Neuronal stem cell (in vitro differentiated cells): ENCODE measurements around the gene MBTD1.
"Not testable (repeated sequence)": the region's sequence is repeated elsewhere in the genome, so short reads cannot be mapped to it uniquely, and the experiment has no call there.

Experiments
- DNase-seq: peaks from one replicate; pipeline ENCODE4 v3.0.0-alpha.2; 2013; ENCODE audit warnings: low spot score
- H2AFZ ChIP-seq: one replicate; pipeline ENCODE4 v1.6.1; 2013; ENCODE audit warnings: mild to moderate bottlenecking, low read length, inconsistent platforms
- H2AK5ac ChIP-seq: 2 replicates; pipeline ENCODE4 v1.6.1; 2013; ENCODE audit warnings: low read depth, mild to moderate bottlenecking, inconsistent platforms, low read length, moderate library complexity, mixed read lengths
- H2BK120ac ChIP-seq: 2 replicates; pipeline ENCODE4 v1.6.1; 2013; ENCODE audit warnings: low read depth, mild to moderate bottlenecking, inconsistent platforms, low read length, moderate library complexity, mixed read lengths
- H2BK12ac ChIP-seq: one replicate; pipeline ENCODE4 v1.6.1; 2013; ENCODE audit warnings: low read length, inconsistent platforms
- H2BK15ac ChIP-seq: 2 replicates; pipeline ENCODE4 v1.6.1; 2013; ENCODE audit warnings: mild to moderate bottlenecking, low read length, inconsistent platforms, mixed read lengths
- H2BK5ac ChIP-seq: one replicate; pipeline ENCODE4 v1.6.1; 2013; ENCODE audit warnings: inconsistent platforms, mild to moderate bottlenecking, low read length, moderate library complexity
- H3K14ac ChIP-seq: one replicate; pipeline ENCODE4 v1.6.1; 2013; ENCODE audit warnings: low read length, inconsistent platforms
- H3K18ac ChIP-seq: 2 replicates; pipeline ENCODE4 v1.6.1; 2013; ENCODE audit warnings: low read length, inconsistent platforms
- H3K23ac ChIP-seq: 2 replicates; pipeline ENCODE4 v1.6.1; 2013; ENCODE audit warnings: low read depth, mild to moderate bottlenecking, mixed read lengths, low read length, inconsistent platforms; ENCODE audit not compliant: poor library complexity
- H3K27ac ChIP-seq: replicated peaks from 3 replicates; pipeline ENCODE4 v1.5.1; 2013; ENCODE audit warnings: low read length, inconsistent platforms
- H3K27me3 ChIP-seq, 3 experiments: 2 replicates each; pipeline ENCODE4 v1.6.1; 2013; ENCODE audit warnings: low read length in 3 of 3, mild to moderate bottlenecking in 2 of 3, inconsistent platforms in 1 of 3, low read depth in 1 of 3, mixed read lengths in 1 of 3, moderate library complexity in 1 of 3; ENCODE audit not compliant: control insufficient read depth in 3 of 3, insufficient read depth in 3 of 3
- H3K36me3 ChIP-seq, 2 donors: replicated peaks in 1 of 2; 2 replicates each; pipeline ENCODE4 v1.6.1; 2013; ENCODE audit warnings: low read length in 2 of 2; ENCODE audit not compliant: control insufficient read depth in 2 of 2, insufficient read depth in 2 of 2
- H3K4ac ChIP-seq: 2 replicates; pipeline ENCODE4 v1.6.1; 2013; ENCODE audit warnings: inconsistent platforms, mild to moderate bottlenecking, low read length, moderate library complexity
- H3K4me1 ChIP-seq, 2 donors: 1 replicate in 1 of 2; 2 replicates in 1 of 2; pipeline ENCODE4 v1.6.1; 2013; ENCODE audit warnings: low read length in 2 of 2, low read depth in 1 of 2; ENCODE audit not compliant: control insufficient read depth in 2 of 2, insufficient read depth in 1 of 2
- H3K4me2 ChIP-seq: one replicate; pipeline ENCODE4 v1.6.1; 2013; ENCODE audit warnings: mild to moderate bottlenecking, low read length, inconsistent platforms; ENCODE audit not compliant: insufficient read depth, poor library complexity, severe bottlenecking
- H3K4me3 ChIP-seq, 2 donors: 2 replicates each; pipeline ENCODE4 v1.5.1; 2013; ENCODE audit warnings: low read length in 2 of 2, mild to moderate bottlenecking in 2 of 2, inconsistent platforms in 1 of 2, moderate library complexity in 1 of 2
- H3K79me1 ChIP-seq: one replicate; pipeline ENCODE4 v1.6.1; 2013; ENCODE audit warnings: low read depth, mild to moderate bottlenecking, inconsistent platforms, low read length, moderate library complexity
- H3K9ac ChIP-seq: one replicate; pipeline ENCODE4 v1.6.1; 2013; ENCODE audit warnings: mild to moderate bottlenecking, low read depth, low read length, inconsistent platforms; ENCODE audit not compliant: poor library complexity
- H3K9me3 ChIP-seq, 2 donors: replicated peaks in 1 of 2; 2 replicates each; pipeline versions ENCODE3 to v1.6.1; 2013; ENCODE audit warnings: low read length in 2 of 2, mild to moderate bottlenecking in 2 of 2, inconsistent platforms in 1 of 2, low read depth in 1 of 2, mixed read lengths in 1 of 2, moderate library complexity in 1 of 2; ENCODE audit not compliant: control insufficient read depth in 2 of 2, insufficient read depth in 1 of 2
- H4K8ac ChIP-seq: one replicate; pipeline ENCODE4 v1.6.1; 2013; ENCODE audit warnings: low read depth, mild to moderate bottlenecking, inconsistent platforms, low read length, moderate library complexity
- H4K91ac ChIP-seq: one replicate; pipeline ENCODE4 v1.6.1; 2013; ENCODE audit warnings: low read length, low read depth, mild to moderate bottlenecking, inconsistent platforms; ENCODE audit not compliant: poor library complexity
- WGBS, 2 donors: extraction: QIAGEN DNeasy Blood & Tissue Kit; methylation state at CpG; one replicate each; pipeline ENCODE4 v1.1.7; 2013; ENCODE audit warnings: missing lambda C conversion rate in 2 of 2, mixed read lengths in 1 of 2; ENCODE audit not compliant: insufficient read length in 2 of 2, insufficient replicate concordance in 1 of 2; ENCODE audit errors: extremely low coverage in 2 of 2; 5-methylcytosine and 5-hydroxymethylcytosine counted together

The MBTD1 gene

GRCh38 chr17:51294338-51294737 lies 34.5 kb upstream of the MBTD1 start:
- not testable (repeated sequence) for H3K4me2 ChIP-seq, H2AK5ac ChIP-seq, H4K8ac ChIP-seq, H2BK5ac ChIP-seq, H3K27me3 ChIP-seq, H2AFZ ChIP-seq, H3K79me1 ChIP-seq, H3K23ac ChIP-seq, H3K27ac ChIP-seq, H3K4me3 ChIP-seq, H3K14ac ChIP-seq, H4K91ac ChIP-seq, H3K9ac ChIP-seq, H2BK15ac ChIP-seq, H3K9me3 ChIP-seq, DNase-seq, H3K18ac ChIP-seq, H2BK120ac ChIP-seq, H3K4me1 ChIP-seq, H3K4ac ChIP-seq, H2BK12ac ChIP-seq
- no CpG with 5 or more reads among the region's 2 CpGs for WGBS, 2 donors
- peaks cover 10 to 83% of the 10 kb centered on the region in 2 donors for H3K36me3 ChIP-seq

DNA sequence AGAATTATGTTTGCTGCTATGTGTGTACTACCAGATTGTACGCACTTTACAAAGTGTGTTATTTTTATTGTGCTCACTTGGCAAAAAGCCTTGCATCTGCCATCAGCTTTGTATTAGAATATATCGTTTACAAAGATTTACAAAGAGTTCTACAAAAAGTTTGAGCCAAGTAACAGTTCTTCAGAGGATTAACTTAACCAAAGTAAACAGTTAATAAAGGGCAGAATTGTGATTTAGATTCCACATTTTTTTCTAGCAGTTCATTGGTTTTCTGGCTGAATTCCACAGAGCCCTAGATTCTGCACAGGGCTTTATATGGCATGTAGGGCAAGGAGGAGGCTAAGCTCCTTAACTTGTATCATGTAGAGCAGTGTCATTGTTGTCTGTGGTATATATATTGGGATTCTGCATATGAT lies 29.9 kb upstream of the MBTD1 start:
- no peak overlapping the region for H2BK120ac ChIP-seq
- no peak overlapping the region for H2BK12ac ChIP-seq
- no peak overlapping the region for H2AK5ac ChIP-seq
- no peak overlapping the region for H2BK5ac ChIP-seq
- no peak overlapping the region for H3K4me2 ChIP-seq
- H4K91ac ChIP-seq = no peak overlapping the region
- DNase-seq = no peak
- H3K27me3 ChIP-seq = no peaks in the 10 kb centered on the region
- no peaks in the 10 kb centered on the region for H3K79me1 ChIP-seq
- H3K4me3 ChIP-seq = no peak overlapping the region
- H3K23ac ChIP-seq = no peak overlapping the region
- no peak overlapping the region for H3K27ac ChIP-seq
- no peak overlapping the region for H3K14ac ChIP-seq
- H3K4me1 ChIP-seq = no peaks in the 10 kb centered on the region
- whole genome bisulfite sequencing, 2 donors = no CpG with 5 or more reads among the region's 2 CpGs
- H3K9me3 ChIP-seq = no peaks in the 10 kb centered on the region
- peaks cover 19 to 92% of the 10 kb centered on the region in 2 donors for H3K36me3 ChIP-seq
- no peak overlapping the region for H2AFZ ChIP-seq
- no peak overlapping the region for H3K18ac ChIP-seq
- H4K8ac ChIP-seq = no peak overlapping the region
- no peak overlapping the region for H3K4ac ChIP-seq
- H2BK15ac ChIP-seq = no peak overlapping the region
- no peak overlapping the region for H3K9ac ChIP-seq

GRCh38 chr17:51287412-51287811 lies 27.6 kb upstream of the MBTD1 start:
- Histone ChIP-seq H4K8ac (no peak overlapping the region), H3K4me2 (no peak overlapping the region), H2AFZ (no peak overlapping the region), H3K9ac (no peak overlapping the region), H3K4me1 (no peaks in the 10 kb centered on the region), H3K36me3 (peaks cover 15 to 91% of the 10 kb centered on the region in 2 donors), H2BK5ac (no peak overlapping the region), H3K4ac (no peak overlapping the region), H3K14ac (no peak overlapping the region), H3K9me3 (no peaks in the 10 kb centered on the region), H3K79me1 (no peaks in the 10 kb centered on the region), H2BK120ac (no peak overlapping the region), H3K18ac (no peak overlapping the region), H3K23ac (no peak overlapping the region), H4K91ac (no peak overlapping the region), H2BK12ac (no peak overlapping the region), H2BK15ac (no peak overlapping the region), H3K27ac (no peak overlapping the region), H3K27me3 (no peaks in the 10 kb centered on the region), H2AK5ac (no peak overlapping the region), H3K4me3 (no peak overlapping the region)
- no peak for DNase-seq
- no CpG with 5 or more reads among the region's 1 CpG for WGBS, 2 donors

DNA sequence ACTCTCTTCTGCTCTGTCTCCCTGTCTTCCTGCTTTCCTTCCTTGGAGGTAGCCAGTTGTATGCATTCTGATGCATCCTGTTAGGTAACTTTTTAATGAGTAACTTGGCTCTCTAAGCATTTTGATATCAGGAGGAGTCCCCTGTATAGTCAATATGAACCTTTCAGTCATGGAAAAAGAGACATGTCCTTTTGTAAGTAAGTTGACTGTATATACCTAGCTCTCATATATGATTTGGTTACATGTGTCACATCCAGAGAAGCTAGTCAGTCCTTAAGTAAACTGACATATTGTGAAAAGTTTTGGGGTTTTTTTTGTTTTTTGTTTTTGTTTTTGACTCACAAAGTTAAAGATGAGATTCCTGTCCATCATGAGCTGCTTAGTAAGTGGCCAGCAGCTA lies 19.3 kb upstream of the MBTD1 start:
- H3K4me3 ChIP-seq = no peak overlapping the region
- no peak overlapping the region for H2BK12ac ChIP-seq
- H3K14ac ChIP-seq = no peak overlapping the region
- H2BK120ac ChIP-seq = no peak overlapping the region
- no peak overlapping the region for H3K27ac ChIP-seq
- H3K23ac ChIP-seq = no peak overlapping the region
- no peak overlapping the region for H2AK5ac ChIP-seq
- H4K91ac ChIP-seq = no peak overlapping the region
- H2BK5ac ChIP-seq = no peak overlapping the region
- H3K79me1 ChIP-seq = no peaks in the 10 kb centered on the region
- H2AFZ ChIP-seq = no peak overlapping the region
- H2BK15ac ChIP-seq = no peak overlapping the region
- H3K4ac ChIP-seq = no peak overlapping the region
- H3K27me3 ChIP-seq = no peaks in the 10 kb centered on the region
- no peaks in the 10 kb centered on the region for H3K9me3 ChIP-seq
- no peaks in the 10 kb centered on the region for H3K4me1 ChIP-seq
- H3K36me3 ChIP-seq = peaks cover 29 to 91% of the 10 kb centered on the region in 2 donors
- H3K4me2 ChIP-seq = no peak overlapping the region
- H3K9ac ChIP-seq = no peak overlapping the region
- no peak overlapping the region for H4K8ac ChIP-seq
- no peak overlapping the region for H3K18ac ChIP-seq
- no peak for DNase-seq
